CD8-positive, alpha-beta memory T cell (primary cell): ENCODE results near the gene MAP4K2. TPM values are rescaled to one million over a fixed set of nuclear protein-coding genes. Genes with fewer than 3 reads are reported as not detected.

ENCODE experiments used
- CTCF ChIA-PET: fragments of 350-600 bp; sonication (Branson Sonifier 250); formaldehyde crosslinking; loops from one replicate; lab custom pipeline; 2021; ENCODE audit warnings: antibody characterized with exemption; lab: Charles Lee
- POLR2A ChIA-PET: fragments of 350-600 bp; sonication (Branson Sonifier 250); formaldehyde crosslinking; loops from one replicate; lab custom pipeline; 2021; ENCODE audit warnings: antibody characterized with exemption; lab: Charles Lee
- DNase-seq, 5 donors: peaks; one replicate each; pipeline versions ENCODE4 v3.0.0 to v3.0.0-alpha.2; 2020 to 2022; ENCODE audit warnings: mixed read lengths in 1 of 5
- H3K27ac ChIP-seq: one replicate; pipeline ENCODE4 v1.7.0; 2013; ENCODE audit warnings: low read depth, mild to moderate bottlenecking, low read length, moderate library complexity
- H3K27me3 ChIP-seq: 2 replicates; pipeline ENCODE4 v1.7.0; 2013; ENCODE audit warnings: low read length, mild to moderate bottlenecking; ENCODE audit not compliant: insufficient read depth, poor library complexity, severe bottlenecking
- H3K36me3 ChIP-seq: 2 replicates; pipeline ENCODE4 v1.7.0; 2013; ENCODE audit warnings: mild to moderate bottlenecking, low read length, moderate library complexity; ENCODE audit not compliant: insufficient read depth
- H3K4me1 ChIP-seq: 2 replicates; pipeline ENCODE4 v1.7.0; 2013; ENCODE audit warnings: mild to moderate bottlenecking, low read length, moderate library complexity; ENCODE audit not compliant: insufficient read depth
- H3K4me3 ChIP-seq: 2 replicates; pipeline ENCODE4 v1.7.0; 2013; ENCODE audit warnings: mild to moderate bottlenecking, low read length
- H3K9me3 ChIP-seq: 2 replicates; pipeline ENCODE4 v1.7.0; 2013; ENCODE audit warnings: mild to moderate bottlenecking, low read length
- H3K27ac Mint-ChIP-seq, 8 donors: one replicate each; pipeline ENCODE4 v1.8.0; 2020 to 2021; ENCODE audit warnings: mixed read lengths in 8 of 8, mild to moderate bottlenecking in 6 of 8, inconsistent platforms in 3 of 8, moderate library complexity in 3 of 8
- H3K27me3 Mint-ChIP-seq, 2 donors: one replicate each; pipeline ENCODE4 v1.8.0; 2020 to 2021; ENCODE audit warnings: mixed read lengths in 2 of 2, mild to moderate bottlenecking in 1 of 2, moderate library complexity in 1 of 2
- H3K36me3 Mint-ChIP-seq, 3 donors: one replicate each; pipeline ENCODE4 v1.8.0; 2020 to 2021; ENCODE audit warnings: mixed read lengths in 3 of 3, inconsistent platforms in 1 of 3, mild to moderate bottlenecking in 1 of 3
- H3K4me1 Mint-ChIP-seq, 3 donors: one replicate each; pipeline ENCODE4 v1.8.0; 2020 to 2021; ENCODE audit warnings: mixed read lengths in 3 of 3, inconsistent platforms in 1 of 3, mild to moderate bottlenecking in 1 of 3
- H3K4me3 Mint-ChIP-seq, 7 donors: one replicate each; pipeline ENCODE4 v1.8.0; 2020 to 2021; ENCODE audit warnings: mixed read lengths in 7 of 7, mild to moderate bottlenecking in 6 of 7, moderate library complexity in 4 of 7, inconsistent platforms in 2 of 7
- H3K9me3 Mint-ChIP-seq, 5 donors: one replicate each; pipeline ENCODE4 v1.8.0; 2020 to 2022; ENCODE audit warnings: mixed read lengths in 5 of 5, mild to moderate bottlenecking in 3 of 5, moderate library complexity in 2 of 5, inconsistent platforms in 1 of 5
- polyA plus RNA-seq: library from polyadenylated mRNA; unstranded; fragments of 300-500 nt; fragmentation: Illumina TruSeq; gene quantifications from one replicate; pipeline ENCODE4 v1.2.3, GENCODE V29; 2021
- total RNA-seq, 2 experiments: library from RNA; stranded (reverse); gene quantifications; one replicate each; pipeline ENCODE4 v1.2.3, GENCODE V29; 2021

Gene MAP4K2
- total and polyA plus RNA-seq, 3 experiments from 2014 or later: 39.0 to 55.3 (median 54.8) TPM

DNA sequence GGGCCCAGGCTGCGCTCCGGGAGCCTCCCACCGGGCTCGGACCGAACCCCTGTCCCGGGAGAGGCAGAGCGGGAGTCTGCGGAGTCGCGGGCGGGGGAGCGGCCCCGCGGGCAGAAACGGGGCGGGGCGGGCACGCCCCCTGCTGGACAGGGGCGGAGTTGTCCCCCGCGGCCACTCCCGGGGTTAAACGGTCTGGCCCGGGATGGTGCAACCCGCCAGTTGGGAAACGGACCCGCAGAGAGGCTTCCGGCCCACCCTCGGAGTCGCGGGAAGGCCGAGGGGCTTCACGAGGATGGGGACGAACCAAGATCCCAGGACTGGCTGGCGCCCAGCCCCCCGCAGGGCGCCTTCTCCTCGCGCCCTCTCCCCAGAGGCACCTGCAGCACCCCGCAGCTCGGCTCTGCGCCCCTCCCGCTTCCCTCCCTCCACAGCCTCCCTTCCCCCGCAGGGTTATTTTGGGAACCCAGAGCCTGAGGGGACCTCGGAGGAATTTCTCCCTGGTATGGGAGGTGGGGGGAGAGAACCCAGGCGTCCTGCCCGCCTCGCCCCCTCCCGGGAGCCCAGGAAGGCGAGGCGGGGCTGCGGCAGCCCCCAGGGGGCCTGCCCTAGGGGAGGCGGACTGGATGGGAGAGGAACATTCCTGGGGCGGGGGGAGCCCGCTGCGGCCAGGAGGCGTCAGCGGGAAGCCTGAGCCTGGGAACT lies 60.0 kb downstream of the MAP4K2 start:
- Histone ChIP-seq H3K36me3 (peaks cover 14% of the 10 kb centered on the region), H3K27ac (peak overlapping the region; percentile 77), H3K27me3 (no peaks in the 10 kb centered on the region), H3K9me3 (no peaks in the 10 kb centered on the region), H3K4me3 (peak overlapping the region; percentile 87), H3K4me1 (peaks cover 31% of the 10 kb centered on the region)
- H3K4me1 Mint-ChIP-seq: peaks cover 31 to 64% (median 35%) of the 10 kb centered on the region in 3 donors
- peak overlapping the region; percentile 90 to 99 (median 97) for H3K4me3 Mint-ChIP-seq
- peak; percentile 69 to 82 (median 72) for DNase-seq
- H3K9me3 Mint-ChIP-seq: no peaks in the 10 kb centered on the region
- peaks cover 6 to 45% (median 10%) of the 10 kb centered on the region in 3 donors for H3K36me3 Mint-ChIP-seq
- CTCF ChIA-PET: interaction anchor here (0.5 to 18.5 kb wide), 17 partner anchors 8 to 426 kb away, joined by 3 to 441 read pairs (median 3); partner anchors contain the start of genes CDC42BPG, MAP4K2, MEN1 and PYGM
- H3K27ac Mint-ChIP-seq: peak overlapping the region in 1 of 8 donors; percentile 96
- H3K27me3 Mint-ChIP-seq: peaks cover 0 to 7% of the 10 kb centered on the region in 2 donors
- POLR2A ChIA-PET: interaction anchor here (1.0 to 8.0 kb wide), 5 partner anchors 9 to 68 kb away, joined by 3 to 220 read pairs (median 5); partner anchors contain the start of genes PYGM and SF1

GRCh38 chr11:64742087-64742888 lies 60.7 kb downstream of the MAP4K2 start:
- H3K4me3 Mint-ChIP-seq: peak overlapping the region; percentile 73 to 90 (median 80)
- peaks cover 31% of the 10 kb centered on the region for H3K4me1 ChIP-seq
- H3K27ac ChIP-seq: peak overlapping the region; percentile 77
- peaks cover 6 to 50% (median 10%) of the 10 kb centered on the region in 3 donors for H3K36me3 Mint-ChIP-seq
- peaks cover 14% of the 10 kb centered on the region for H3K36me3 ChIP-seq
- peak in 1 of 5 donors; percentile 60 for DNase-seq
- no peaks in the 10 kb centered on the region for H3K9me3 ChIP-seq
- H3K4me1 Mint-ChIP-seq: peaks cover 31 to 64% (median 37%) of the 10 kb centered on the region in 3 donors
- H3K4me3 ChIP-seq: peak overlapping the region; percentile 87
- ChIA-PET POLR2A (interaction anchor here (0.5 to 8.0 kb wide), 6 partner anchors 8 to 69 kb away, joined by 3 to 220 read pairs (median 4); partner anchors contain the start of genes PYGM and SF1), CTCF (interaction anchor here (0.9 to 18.5 kb wide), 14 partner anchors 9 to 294 kb away, joined by 3 to 441 read pairs (median 4); partner anchors contain the start of genes CDC42BPG, MAP4K2, MEN1 and PYGM)
- H3K27ac Mint-ChIP-seq: peak overlapping the region; percentile 23 to 89 (median 73)
- H3K9me3 Mint-ChIP-seq: no peaks in the 10 kb centered on the region
- no peaks in the 10 kb centered on the region for H3K27me3 ChIP-seq
- H3K27me3 Mint-ChIP-seq: peaks cover 0 to 7% of the 10 kb centered on the region in 2 donors

DNA sequence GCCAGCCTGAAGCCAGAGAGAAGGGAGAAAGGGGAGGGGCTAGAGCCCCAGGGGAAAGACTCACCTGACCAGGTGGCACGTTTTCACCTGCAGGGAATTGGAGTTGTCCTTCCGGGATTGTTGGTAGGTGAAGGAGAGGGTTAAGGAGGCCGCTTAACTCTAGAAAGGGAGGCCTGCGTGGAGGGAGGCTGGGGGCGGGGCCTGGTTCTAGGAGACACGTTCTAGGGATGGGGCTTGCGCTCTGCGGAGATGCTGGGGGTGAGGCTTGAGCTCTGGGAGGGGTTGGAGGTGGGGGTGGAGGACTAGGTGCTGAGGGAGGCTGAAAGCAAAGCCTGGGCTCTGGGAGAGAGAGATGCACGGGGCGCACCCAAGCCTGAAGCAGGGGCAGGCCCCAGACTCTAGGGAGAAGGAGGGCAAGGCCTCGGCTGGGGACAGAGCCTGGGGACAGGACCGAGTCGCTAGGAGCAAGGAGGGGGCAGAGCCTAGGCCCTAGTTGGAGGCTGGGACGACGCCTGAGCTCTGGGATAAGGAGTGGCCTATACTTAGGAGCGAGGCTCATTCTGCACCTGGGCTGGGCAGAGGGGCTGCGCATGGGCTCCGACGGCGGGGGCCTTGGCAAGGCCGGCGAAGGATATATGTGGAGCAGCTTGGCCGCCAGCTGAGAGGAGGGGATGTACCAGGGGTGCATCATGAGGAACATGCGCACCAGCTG lies 61.5 kb downstream of the MAP4K2 start:
- peak overlapping the region; percentile 87 for H3K4me3 ChIP-seq
- H3K27ac Mint-ChIP-seq: peak overlapping the region in 7 of 8 donors; percentile 43 to 95 (median 85)
- H3K27me3 ChIP-seq: no peaks in the 10 kb centered on the region
- no peak overlapping the region for H3K27ac ChIP-seq
- H3K4me1 Mint-ChIP-seq: peaks cover 27 to 66% (median 38%) of the 10 kb centered on the region in 3 donors
- H3K4me3 Mint-ChIP-seq: peak overlapping the region; percentile 70 to 90 (median 80)
- DNase-seq: no peak
- H3K9me3 Mint-ChIP-seq: no peaks in the 10 kb centered on the region
- H3K36me3 Mint-ChIP-seq: peaks cover 6 to 56% (median 10%) of the 10 kb centered on the region in 3 donors
- ChIA-PET POLR2A (interaction anchor here (1.2 to 8.0 kb wide), 4 partner anchors 8 to 37 kb away, joined by 3 to 220 read pairs (median 82); partner anchors contain the start of genes PYGM and SF1), CTCF (interaction anchor here (0.9 to 18.5 kb wide), 11 partner anchors 8 to 118 kb away, joined by 3 to 441 read pairs (median 6); partner anchors contain the start of genes CDC42BPG, MEN1, PYGM and SF1)
- H3K36me3 ChIP-seq: peaks cover 22% of the 10 kb centered on the region
- peaks cover 0 to 7% of the 10 kb centered on the region in 2 donors for H3K27me3 Mint-ChIP-seq
- H3K9me3 ChIP-seq: no peaks in the 10 kb centered on the region
- peaks cover 28% of the 10 kb centered on the region for H3K4me1 ChIP-seq

DNA sequence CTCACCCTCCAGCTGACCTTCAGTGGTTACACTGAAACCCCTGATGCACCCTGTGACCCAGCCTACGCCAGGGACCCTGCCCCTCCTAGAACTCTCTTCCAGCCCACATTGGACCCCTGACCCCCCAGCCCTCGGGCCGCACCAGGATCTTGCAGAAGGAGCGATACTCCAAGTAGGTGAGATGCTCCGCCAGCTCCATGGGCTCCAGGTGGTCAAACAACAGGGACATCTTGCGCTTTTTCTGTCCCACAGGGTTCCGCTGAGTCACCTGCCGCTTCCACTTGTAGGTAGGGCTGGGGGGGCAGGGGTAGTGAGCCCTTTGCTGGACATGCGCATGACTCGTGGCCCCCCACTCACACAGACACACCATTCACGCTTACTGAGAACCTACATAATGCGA lies 63.1 kb downstream of the MAP4K2 start:
- Histone ChIP-seq H3K27me3 (no peaks in the 10 kb centered on the region), H3K36me3 (peaks cover 38% of the 10 kb centered on the region), H3K4me1 (peaks cover 18% of the 10 kb centered on the region), H3K4me3 (no peak overlapping the region), H3K9me3 (no peaks in the 10 kb centered on the region), H3K27ac (no peak overlapping the region)
- DNase-seq: no peak
- CTCF ChIA-PET: interaction anchor here (2.3 to 18.5 kb wide), 2 partner anchors 27 to 51 kb away, joined by 5 to 441 read pairs; partner anchors contain the start of genes PYGM and SF1
- no peaks in the 10 kb centered on the region for H3K9me3 Mint-ChIP-seq
- H3K27me3 Mint-ChIP-seq: peaks cover 0 to 4% of the 10 kb centered on the region in 2 donors
- H3K4me1 Mint-ChIP-seq: peaks cover 31 to 60% (median 36%) of the 10 kb centered on the region in 3 donors
- H3K27ac Mint-ChIP-seq: peak overlapping the region in 3 of 8 donors; percentile 83 to 89 (median 84)
- H3K4me3 Mint-ChIP-seq: peak overlapping the region in 3 of 7 donors; percentile 61 to 85 (median 70)
- peaks cover 6 to 68% (median 12%) of the 10 kb centered on the region in 3 donors for H3K36me3 Mint-ChIP-seq
- POLR2A ChIA-PET: interaction anchor here (0.5 to 8.0 kb wide), 3 partner anchors 13 to 38 kb away, joined by 3 to 220 read pairs (median 3); partner anchors contain the start of gene PYGM

DNA sequence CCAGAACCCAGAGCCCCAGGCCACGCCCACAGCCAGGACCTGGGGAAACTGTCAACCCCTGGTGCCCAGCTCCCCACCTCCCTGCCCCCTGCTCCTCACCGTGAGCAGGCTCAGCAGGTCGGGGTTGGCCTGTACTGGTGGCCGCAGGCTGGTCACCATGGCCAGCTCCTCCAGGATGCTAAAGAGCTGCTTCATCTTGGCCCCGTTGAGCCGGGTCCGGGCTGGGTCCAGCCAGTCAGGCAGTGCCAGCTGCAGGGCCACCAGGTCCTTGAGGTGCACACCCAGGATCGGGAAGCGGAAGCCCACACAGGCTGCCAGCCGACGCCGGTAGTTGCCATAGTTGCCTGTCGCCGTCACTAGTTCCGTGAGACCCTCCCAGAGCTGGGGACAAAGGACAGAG lies 66.4 kb downstream of the MAP4K2 start:
- CTCF ChIA-PET: no interaction called here

DNA sequence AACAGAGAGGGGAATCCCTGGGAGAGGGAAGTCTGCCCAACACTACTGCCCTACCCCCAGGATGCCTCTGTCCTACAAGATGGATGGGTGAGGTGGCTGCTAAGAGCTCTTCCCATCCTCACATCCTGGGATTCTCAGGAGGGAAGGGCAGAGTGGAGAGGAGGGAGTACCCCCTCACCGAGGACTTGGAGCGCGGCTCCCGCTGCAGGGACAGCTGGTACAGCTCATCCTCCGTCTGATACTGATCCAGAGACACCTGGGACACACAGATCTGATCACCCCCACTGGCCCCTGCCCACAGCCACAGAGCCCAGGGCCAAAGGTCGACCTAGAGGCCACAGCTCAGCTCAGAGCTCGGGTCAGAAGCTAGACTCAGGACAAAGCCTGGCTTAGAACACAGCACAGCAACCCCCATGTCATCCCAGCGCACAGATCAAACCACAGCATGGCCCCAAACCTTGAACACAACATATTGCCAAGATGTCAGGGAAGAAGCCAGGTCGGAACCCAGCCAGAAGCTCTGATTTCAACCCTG lies 67.2 kb downstream of the MAP4K2 start:
- H3K27me3 ChIP-seq: no peaks in the 10 kb centered on the region
- H3K4me3 Mint-ChIP-seq: peak overlapping the region in 1 of 7 donors; percentile 25
- H3K4me1 Mint-ChIP-seq: peaks cover 27 to 51% (median 28%) of the 10 kb centered on the region in 3 donors
- peaks cover 0 to 1% of the 10 kb centered on the region in 2 donors for H3K27me3 Mint-ChIP-seq
- peak overlapping the region in 5 of 8 donors; percentile 28 to 88 (median 70) for H3K27ac Mint-ChIP-seq
- CTCF ChIA-PET: interaction anchor here (1.4 to 2.2 kb wide), 2 partner anchors 16 to 47 kb away, joined by 3 to 6 read pairs; no protein-coding TSS in a partner anchor
- H3K9me3 Mint-ChIP-seq: no peaks in the 10 kb centered on the region
- POLR2A ChIA-PET: no interaction called here
- no peaks in the 10 kb centered on the region for H3K9me3 ChIP-seq
- peaks cover 45% of the 10 kb centered on the region for H3K36me3 ChIP-seq
- no peak overlapping the region for H3K27ac ChIP-seq
- no peak for DNase-seq
- H3K4me1 ChIP-seq: peaks cover 3% of the 10 kb centered on the region
- H3K4me3 ChIP-seq: no peak overlapping the region
- H3K36me3 Mint-ChIP-seq: peaks cover 7 to 85% (median 27%) of the 10 kb centered on the region in 3 donors

More for the DNA sequence above, 66.4 kb downstream of the MAP4K2 start:
- Histone ChIP-seq H3K9me3 (no peaks in the 10 kb centered on the region), H3K27me3 (no peaks in the 10 kb centered on the region), H3K27ac (no peak overlapping the region), H3K4me1 (peaks cover 12% of the 10 kb centered on the region), H3K4me3 (no peak overlapping the region), H3K36me3 (peaks cover 48% of the 10 kb centered on the region)
- Mint-ChIP-seq H3K27me3 (peaks cover 0 to 1% of the 10 kb centered on the region in 2 donors), H3K4me3 (peak overlapping the region in 1 of 7 donors; percentile 25), H3K27ac (peak overlapping the region in 4 of 8 donors; percentile 28 to 88 (median 43)), H3K9me3 (no peaks in the 10 kb centered on the region), H3K36me3 (peaks cover 6 to 83% (median 23%) of the 10 kb centered on the region in 3 donors), H3K4me1 (peaks cover 32 to 58% (median 35%) of the 10 kb centered on the region in 3 donors)
- no peak for DNase-seq
- POLR2A ChIA-PET: no interaction called here
